NCI-H1694 treated with DMSO at 0.1 percent for 48 hours (cell line): ENCODE results near the gene EEIG1.

Experiments
- DNase-seq: peaks from one replicate; lab custom pipeline; 2025; lab: John Stamatoyannopoulos, UW

The EEIG1 gene

GRCh38 chr9:128001151-128001778 lies 20.5 kb upstream of the EEIG1 start:
- DNase-seq = no peak

GRCh38 chr9:127999461-127999860 lies 18.7 kb upstream of the EEIG1 start:
- no peak for DNase-seq

DNA sequence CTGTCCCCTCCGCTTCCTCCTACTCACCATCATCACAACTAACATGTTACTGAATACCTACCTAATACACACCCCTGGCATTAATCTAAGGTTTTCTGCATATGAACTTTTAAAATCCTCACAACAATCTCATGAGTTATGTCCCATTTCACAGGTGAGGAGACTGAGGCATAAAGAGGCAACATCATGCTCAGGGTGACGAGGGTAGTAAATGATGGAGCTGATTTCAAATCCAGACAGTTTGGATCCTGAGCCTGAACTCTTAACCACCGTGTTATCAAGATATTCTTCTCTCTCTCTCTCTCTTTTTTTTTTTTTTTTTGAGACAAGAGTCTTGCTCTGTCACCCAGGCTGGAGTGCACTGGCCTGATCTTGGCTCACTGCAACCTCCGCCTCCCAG lies 12.9 kb upstream of the EEIG1 start:
- DNase-seq = no peak

GRCh38 chr9:127991757-127992274 lies 11.0 kb upstream of the EEIG1 start:
- no peak for DNase-seq

DNA sequence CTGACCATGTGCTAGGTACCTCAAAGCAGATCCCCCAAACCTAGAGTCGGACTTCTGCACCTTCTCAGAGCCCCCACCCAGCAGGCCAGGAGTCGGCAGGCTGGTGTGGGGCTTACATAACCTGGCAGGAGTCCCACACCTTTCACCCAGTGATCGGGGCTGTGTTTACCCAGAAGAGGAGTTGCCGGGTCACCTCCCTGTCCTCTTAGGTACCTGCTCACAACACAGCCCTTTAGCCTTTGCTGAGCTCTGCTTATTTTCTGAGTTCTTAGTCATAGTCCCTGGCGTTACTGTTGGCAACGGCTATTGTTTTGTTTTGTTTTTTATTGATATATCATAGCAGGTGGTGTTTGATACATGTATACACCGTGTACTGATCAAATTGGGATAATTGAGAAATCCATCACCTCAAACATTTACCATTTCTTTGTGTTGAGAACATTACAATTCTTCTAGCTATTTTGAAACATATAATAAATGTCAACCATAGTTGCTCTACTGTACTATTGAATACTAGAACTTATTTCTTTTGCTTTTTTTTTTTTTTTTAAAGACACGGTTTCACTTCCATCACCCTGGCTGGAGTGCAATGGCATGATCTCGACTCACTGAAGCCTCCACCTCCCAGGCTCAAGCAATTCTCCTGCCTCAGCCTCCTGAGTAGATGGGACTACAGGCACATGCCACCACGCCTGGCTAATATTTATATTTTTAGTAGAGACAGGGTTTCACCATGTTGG lies 10.4 kb upstream of the EEIG1 start:
- no peak for DNase-seq

DNA sequence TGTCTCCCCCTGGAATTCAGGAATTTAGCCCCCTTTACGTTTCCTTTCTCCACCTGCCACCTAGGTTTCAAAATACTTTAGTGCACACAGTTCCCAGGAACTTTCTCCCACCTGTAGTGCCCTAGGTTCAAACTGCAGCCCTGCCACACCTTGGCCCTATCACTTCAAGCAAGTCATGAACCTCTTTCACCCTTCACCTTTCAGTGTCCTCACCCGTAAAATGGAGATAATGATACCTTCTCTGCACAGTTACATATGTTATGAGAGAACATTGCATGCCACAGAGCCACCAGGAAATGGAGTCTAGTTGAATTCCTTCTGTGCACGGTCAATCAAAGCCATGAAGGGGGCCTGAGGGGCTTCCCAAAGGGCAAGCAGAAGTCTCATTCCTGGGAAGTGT lies 9.8 kb upstream of the EEIG1 start:
- no peak for DNase-seq

DNA sequence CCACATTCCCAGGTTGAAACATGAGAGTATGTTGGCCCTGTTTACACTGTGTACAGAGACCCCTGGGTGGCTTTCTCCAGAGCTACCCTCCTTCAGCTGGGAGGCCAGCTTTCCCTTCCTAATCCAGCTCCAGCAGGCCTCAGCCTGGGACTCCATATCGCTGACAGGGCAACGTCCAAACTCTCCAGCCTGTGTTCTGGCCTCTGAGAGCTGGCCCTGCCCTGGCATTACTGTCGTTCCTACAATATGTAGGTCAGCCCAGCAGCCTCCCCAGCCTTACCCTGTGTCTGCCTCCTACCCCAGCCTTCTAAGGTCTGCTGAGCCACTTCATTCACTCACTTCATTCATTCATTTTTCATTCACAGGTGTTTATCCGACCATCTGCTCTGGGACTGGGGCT lies 8.3 kb upstream of the EEIG1 start:
- DNase-seq = no peak

DNA sequence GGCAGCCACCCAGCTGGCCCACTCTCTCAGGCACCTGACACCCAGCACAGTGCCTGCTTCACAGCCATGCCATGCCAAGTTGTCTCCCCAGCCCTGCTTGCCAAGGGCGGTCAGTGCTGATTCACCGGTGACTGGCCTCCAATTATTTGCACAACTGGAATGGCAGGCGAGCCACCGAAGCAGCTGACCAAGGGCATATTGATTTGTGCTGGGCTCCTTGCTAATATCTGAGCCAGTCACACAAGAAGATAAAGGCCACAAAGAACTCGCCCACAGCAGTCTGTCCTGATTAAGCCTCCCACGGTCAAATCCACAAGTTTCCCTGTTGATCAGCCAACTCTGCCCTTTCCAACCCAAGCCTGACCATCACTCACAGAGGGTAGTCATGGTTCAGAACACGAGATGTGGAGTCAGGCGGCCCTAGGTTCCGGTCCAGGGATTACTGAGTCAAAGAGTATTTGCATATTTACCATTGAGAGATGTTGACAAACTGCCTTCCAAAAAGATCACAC lies 6.4 kb upstream of the EEIG1 start:
- no peak for DNase-seq

- DNase-seq = no peak
These were observed 4.2 kb upstream of the EEIG1 start for GRCh38 chr9:127985011-127985410.

GRCh38 chr9:127983847-127984289 lies 3.1 kb upstream of the EEIG1 start:
- DNase-seq = no peak

GRCh38 chr9:127982912-127983311 lies 2.1 kb upstream of the EEIG1 start:
- DNase-seq = no peak

GRCh38 chr9:127981559-127982121 lies 851 bp upstream of the EEIG1 start:
- DNase-seq = no peak

- no peak for DNase-seq
These were observed 606 bp downstream of the EEIG1 start for GRCh38 chr9:127980060-127980705.

GRCh38 chr9:127979333-127980059 lies 1.3 kb downstream of the EEIG1 start:
- DNase-seq = no peak

DNA sequence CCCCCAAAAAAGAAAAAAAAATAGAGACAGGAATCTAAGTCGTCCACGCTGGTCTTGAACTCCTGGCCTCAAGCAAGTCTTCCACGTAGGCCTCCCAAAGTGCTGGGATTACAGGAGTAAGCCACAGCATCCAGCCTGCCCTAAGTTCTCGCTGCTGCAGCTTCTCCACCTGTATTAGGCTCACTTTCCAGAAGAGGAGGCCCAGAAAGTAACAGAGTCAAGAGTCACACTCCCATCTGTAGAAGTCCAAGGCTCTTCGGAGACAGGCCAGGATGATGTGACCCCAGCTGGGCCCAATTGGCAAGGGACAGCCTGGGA lies 1.8 kb downstream of the EEIG1 start:
- DNase-seq = no peak

DNA sequence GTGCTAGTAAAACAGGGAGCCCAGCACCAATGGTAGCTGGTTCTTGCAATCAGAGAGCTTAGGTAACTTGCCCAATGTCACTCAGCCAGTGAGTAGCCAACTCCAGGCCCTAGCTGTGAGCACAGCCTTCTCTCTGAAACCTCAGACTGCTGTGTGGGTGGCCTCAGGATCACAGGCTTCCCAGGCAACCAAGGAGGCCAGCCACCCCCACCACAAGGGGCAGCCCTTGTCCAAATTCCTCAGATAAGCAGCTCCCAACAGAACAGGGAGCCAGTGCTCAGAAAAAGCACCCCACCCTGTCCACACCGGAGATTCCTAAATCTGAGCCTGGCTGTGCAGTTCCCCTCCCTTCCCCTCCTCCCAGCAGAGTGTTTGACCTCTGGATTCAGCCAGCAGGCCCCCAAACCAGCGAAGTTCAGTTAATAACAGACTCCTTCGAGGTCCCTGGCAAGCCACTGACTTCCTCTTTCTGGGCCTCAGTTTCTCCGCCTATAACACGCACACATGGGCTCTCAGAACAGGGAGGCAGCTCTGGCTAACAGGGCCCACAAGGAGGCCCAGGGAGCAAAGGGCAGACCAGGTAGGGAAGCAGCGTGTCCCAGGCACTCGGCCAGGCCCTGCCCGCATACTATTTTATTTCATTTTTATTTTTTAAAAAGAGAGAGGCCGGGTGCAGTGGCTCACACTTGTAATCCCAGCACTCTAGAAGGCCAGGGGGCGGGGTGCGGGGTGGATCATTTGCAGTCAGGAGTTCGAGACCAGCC lies 2.7 kb downstream of the EEIG1 start:
- no peak for DNase-seq

GRCh38 chr9:127977009-127977883 lies 3.5 kb downstream of the EEIG1 start:
- DNase-seq = no peak

GRCh38 chr9:127976498-127976897 lies 4.3 kb downstream of the EEIG1 start:
- no peak for DNase-seq

- no peak for DNase-seq
These were observed 5.1 kb downstream of the EEIG1 start for GRCh38 chr9:127975376-127976315.
